ENCODE results near the gene ERBB3. TPM values are rescaled to one million over a fixed set of nuclear protein-coding genes. Genes with fewer than 3 reads are reported as not detected.

ERBB3 gene
- total RNA-seq, 4 donors from 2014 or later, result 61.9 to 532 (median 451) TPM

DNA sequence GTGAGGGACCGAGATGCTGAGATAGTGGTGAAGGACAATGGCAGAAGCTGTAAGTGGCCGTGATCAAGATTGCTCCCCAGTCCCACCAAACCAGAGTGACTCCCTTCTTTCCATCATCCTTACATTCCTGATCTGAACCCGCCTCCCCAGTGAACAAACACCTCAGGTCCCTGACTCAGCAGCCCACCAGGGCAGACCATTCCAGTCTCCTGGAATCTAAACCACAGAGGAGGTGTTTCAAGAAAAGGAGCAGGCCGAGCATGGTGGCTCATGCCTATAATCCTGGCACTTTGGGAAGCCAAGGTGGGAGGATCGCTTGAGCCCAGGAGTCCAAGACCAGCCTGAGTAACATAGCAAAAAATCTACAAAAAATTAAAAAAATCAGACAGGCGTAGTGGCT is 6.6 kb downstream of the ERBB3 start:
- H3K4me3 ChIP-seq, result no peak overlapping the region
- no peaks in the 10 kb centered on the region for H3K27me3 ChIP-seq
- DNase-seq, result no peak
- H3K9me3 ChIP-seq, result no peaks in the 10 kb centered on the region
- peaks cover 0 to 72% (median 0%) of the 10 kb centered on the region in 3 donors for H3K36me3 ChIP-seq
- peak overlapping the region in 1 of 4 donors; percentile 22 for H3K27ac ChIP-seq
- peaks cover 0 to 30% (median 0%) of the 10 kb centered on the region in 4 donors for H3K4me1 ChIP-seq
- TF ChIP-seq, protein P1, sequence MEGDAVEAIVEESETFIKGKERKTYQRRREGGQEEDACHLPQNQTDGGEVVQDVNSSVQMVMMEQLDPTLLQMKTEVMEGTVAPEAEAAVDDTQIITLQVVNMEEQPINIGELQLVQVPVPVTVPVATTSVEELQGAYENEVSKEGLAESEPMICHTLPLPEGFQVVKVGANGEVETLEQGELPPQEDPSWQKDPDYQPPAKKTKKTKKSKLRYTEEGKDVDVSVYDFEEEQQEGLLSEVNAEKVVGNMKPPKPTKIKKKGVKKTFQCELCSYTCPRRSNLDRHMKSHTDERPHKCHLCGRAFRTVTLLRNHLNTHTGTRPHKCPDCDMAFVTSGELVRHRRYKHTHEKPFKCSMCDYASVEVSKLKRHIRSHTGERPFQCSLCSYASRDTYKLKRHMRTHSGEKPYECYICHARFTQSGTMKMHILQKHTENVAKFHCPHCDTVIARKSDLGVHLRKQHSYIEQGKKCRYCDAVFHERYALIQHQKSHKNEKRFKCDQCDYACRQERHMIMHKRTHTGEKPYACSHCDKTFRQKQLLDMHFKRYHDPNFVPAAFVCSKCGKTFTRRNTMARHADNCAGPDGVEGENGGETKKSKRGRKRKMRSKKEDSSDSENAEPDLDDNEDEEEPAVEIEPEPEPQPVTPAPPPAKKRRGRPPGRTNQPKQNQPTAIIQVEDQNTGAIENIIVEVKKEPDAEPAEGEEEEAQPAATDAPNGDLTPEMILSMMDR (IDR thresholded peaks at IDR 0.05), result no peak
- TF ChIP-seq POLR2A (IDR thresholded peaks at IDR 0.05), result no peak

DNA sequence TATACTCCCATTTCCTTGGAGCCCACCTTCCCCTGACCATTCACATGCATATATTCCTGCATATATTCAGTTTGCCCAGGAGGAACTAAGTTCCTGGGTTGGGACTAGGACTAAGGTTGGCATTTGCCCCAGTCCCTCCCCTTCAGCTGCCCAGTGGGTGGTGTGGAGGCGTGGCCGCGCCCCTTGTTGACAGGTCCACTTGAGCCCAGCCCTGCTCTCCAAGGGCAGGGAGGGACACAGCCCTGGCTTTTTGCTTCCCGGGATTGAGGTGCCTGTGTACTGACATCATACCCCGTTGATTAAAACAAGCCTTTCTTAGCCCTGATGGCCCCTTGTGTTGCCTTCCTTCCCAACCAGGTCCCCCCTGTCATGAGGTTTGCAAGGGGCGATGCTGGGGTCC is 7.3 kb downstream of the ERBB3 start:
- peak in 2 of 3 donors; percentile 79 to 84 for DNase-seq
- Histone ChIP-seq H3K9me3 (no peaks in the 10 kb centered on the region), H3K36me3 (peaks cover 0 to 76% (median 0%) of the 10 kb centered on the region in 3 donors), H3K27me3 (no peaks in the 10 kb centered on the region), H3K27ac (peak overlapping the region in 2 of 4 donors; percentile 18 to 49), H3K4me3 (no peak overlapping the region), H3K4me1 (peaks cover 0 to 30% (median 0%) of the 10 kb centered on the region in 4 donors)
- TF ChIP-seq, protein P1 (IDR thresholded peaks at IDR 0.05), result no peak
- TF ChIP-seq POLR2A (IDR thresholded peaks at IDR 0.05), result no peak

DNA sequence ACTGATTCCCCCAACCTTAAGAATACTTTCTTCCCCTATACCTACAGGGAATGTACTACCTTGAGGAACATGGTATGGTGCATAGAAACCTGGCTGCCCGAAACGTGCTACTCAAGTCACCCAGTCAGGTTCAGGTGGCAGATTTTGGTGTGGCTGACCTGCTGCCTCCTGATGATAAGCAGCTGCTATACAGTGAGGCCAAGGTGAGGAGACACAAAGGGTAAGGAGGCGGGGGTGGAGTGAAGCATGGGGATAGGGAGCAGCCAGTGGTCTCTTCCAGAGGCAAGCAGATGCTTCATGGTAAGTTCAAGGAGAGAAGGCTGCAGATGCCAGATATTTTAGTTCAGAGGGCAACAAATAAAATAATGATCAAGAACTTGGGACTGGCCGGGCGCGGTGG is 17.8 kb downstream of the ERBB3 start:
- Histone ChIP-seq H3K9me3 (no peaks in the 10 kb centered on the region), H3K27ac (no peak overlapping the region), H3K27me3 (no peaks in the 10 kb centered on the region), H3K36me3 (peaks cover 0 to 75% (median 0%) of the 10 kb centered on the region in 3 donors), H3K4me1 (no peaks in the 10 kb centered on the region), H3K4me3 (no peak overlapping the region)
- TF ChIP-seq, protein P1 (IDR thresholded peaks at IDR 0.05), result no peak
- TF ChIP-seq POLR2A (IDR thresholded peaks at IDR 0.05), result no peak
- DNase-seq, result no peak

DNA sequence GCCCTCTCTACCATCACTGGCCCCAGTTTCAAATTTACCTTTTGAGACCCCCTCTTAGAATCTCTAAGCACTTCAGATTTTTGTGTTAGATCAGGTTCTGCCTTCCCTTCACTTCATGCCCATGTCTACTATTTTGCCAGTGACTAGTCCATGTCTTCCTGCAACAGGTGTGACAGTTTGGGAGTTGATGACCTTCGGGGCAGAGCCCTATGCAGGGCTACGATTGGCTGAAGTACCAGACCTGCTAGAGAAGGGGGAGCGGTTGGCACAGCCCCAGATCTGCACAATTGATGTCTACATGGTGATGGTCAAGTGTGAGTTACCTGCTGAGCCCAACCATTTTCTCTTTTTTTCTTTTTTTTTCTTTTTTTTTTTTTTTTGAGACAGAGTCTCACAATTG is 18.6 kb downstream of the ERBB3 start:
- DNase-seq, result no peak
- no peak for TF ChIP-seq POLR2A (IDR thresholded peaks at IDR 0.05)
- TF ChIP-seq, protein P1 (IDR thresholded peaks at IDR 0.05), result no peak
- Histone ChIP-seq H3K36me3 (peaks cover 0 to 67% (median 0%) of the 10 kb centered on the region in 3 donors), H3K27ac (no peak overlapping the region), H3K27me3 (no peaks in the 10 kb centered on the region), H3K4me3 (no peak overlapping the region), H3K4me1 (no peaks in the 10 kb centered on the region), H3K9me3 (no peaks in the 10 kb centered on the region)

DNA sequence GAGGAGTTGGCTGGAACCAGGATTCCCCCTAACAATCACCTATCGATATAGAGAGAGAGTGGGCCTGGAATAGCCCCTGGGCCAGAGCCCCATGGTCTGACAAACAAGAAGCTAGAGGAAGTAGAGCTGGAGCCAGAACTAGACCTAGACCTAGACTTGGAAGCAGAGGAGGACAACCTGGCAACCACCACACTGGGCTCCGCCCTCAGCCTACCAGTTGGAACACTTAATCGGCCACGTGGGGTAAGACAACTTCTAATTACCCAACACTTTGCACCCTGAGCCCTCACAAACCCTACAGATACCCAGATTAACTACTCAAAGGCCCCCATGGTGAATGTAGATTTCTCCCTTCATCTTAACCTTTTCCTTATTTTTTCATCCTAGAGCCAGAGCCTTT is 19.8 kb downstream of the ERBB3 start:
- DNase-seq, result peak in 1 of 3 donors; percentile 61
- H3K4me3 ChIP-seq, result no peak overlapping the region

More for the DNA sequence above, 19.8 kb downstream of the ERBB3 start:
- Histone ChIP-seq H3K36me3 (peaks cover 0 to 55% (median 0%) of the 10 kb centered on the region in 3 donors), H3K9me3 (no peaks in the 10 kb centered on the region), H3K27me3 (no peaks in the 10 kb centered on the region), H3K27ac (peak overlapping the region in 2 of 4 donors; percentile 11 to 15), H3K4me1 (no peaks in the 10 kb centered on the region)
- no peak for TF ChIP-seq POLR2A (IDR thresholded peaks at IDR 0.05)
- TF ChIP-seq, protein P1 (IDR thresholded peaks at IDR 0.05), result no peak

Data from Peyer's patch (tissue), 4 donors.